Liver (tissue), 9 donors: Measurements from ENCODE around the gene USHBP1. TPM values are rescaled to one million over a fixed set of nuclear protein-coding genes. Genes with fewer than 3 reads are reported as not detected.
"Not testable (repeated sequence)": the region's sequence is repeated elsewhere in the genome, so short reads cannot be mapped to it uniquely, and the experiment has no call there.

ENCODE experiments used
- DNase-seq: peaks from one replicate; pipeline ENCODE4 v3.0.0-alpha.2; 2017; ENCODE audit warnings: low spot score
- H3K27ac ChIP-seq, 2 donors: one replicate each; pipeline ENCODE4 v1.7.0; 2013; ENCODE audit warnings: inconsistent platforms in 2 of 2, low read length in 2 of 2, control low read depth in 1 of 2, low read depth in 1 of 2, mild to moderate bottlenecking in 1 of 2
- H3K27me3 ChIP-seq, 4 donors: one replicate each; pipeline versions ENCODE4 v1.6.1 to v1.7.0; 2013; ENCODE audit warnings: low read length in 3 of 4, inconsistent platforms in 1 of 4, mild to moderate bottlenecking in 1 of 4, moderate library complexity in 1 of 4; ENCODE audit not compliant: control insufficient read depth in 4 of 4, insufficient read depth in 4 of 4
- H3K36me3 ChIP-seq, 4 donors: one replicate each; pipeline versions ENCODE4 v1.6.1 to v1.7.0; 2013; ENCODE audit warnings: low read length in 3 of 4, mild to moderate bottlenecking in 3 of 4, low read depth in 1 of 4, moderate library complexity in 1 of 4; ENCODE audit not compliant: control insufficient read depth in 4 of 4, insufficient read depth in 3 of 4
- H3K4me1 ChIP-seq, 4 donors: one replicate each; pipeline versions ENCODE4 v1.6.1 to v1.7.0; 2013; ENCODE audit warnings: low read length in 3 of 4, mild to moderate bottlenecking in 3 of 4, moderate library complexity in 1 of 4; ENCODE audit not compliant: control insufficient read depth in 4 of 4, insufficient read depth in 4 of 4
- H3K4me3 ChIP-seq, 3 donors: one replicate each; pipeline versions ENCODE4 v1.6.1 to v1.7.0; 2013; ENCODE audit warnings: low read length in 3 of 3, control low read depth in 1 of 3, low read depth in 1 of 3, mild to moderate bottlenecking in 1 of 3
- H3K9ac ChIP-seq, 2 donors: one replicate each; pipeline ENCODE4 v1.7.0; 2013; ENCODE audit warnings: low read length in 2 of 2, mild to moderate bottlenecking in 2 of 2, moderate library complexity in 2 of 2, control low read depth in 1 of 2, low read depth in 1 of 2
- H3K9me3 ChIP-seq, 4 donors: one replicate each; pipeline versions ENCODE4 v1.6.1 to v1.7.0; 2013; ENCODE audit warnings: low read length in 3 of 4; ENCODE audit not compliant: control insufficient read depth in 4 of 4
- FOXA2 ChIP-seq: IDR thresholded peaks from 2 replicates; pipeline ENCODE4 v1.6.1; 2016; ENCODE audit warnings: antibody characterized with exemption
- HNF4A ChIP-seq, 2 donors: conservative IDR thresholded peaks; 2 replicates each; pipeline ENCODE4 v1.6.1; 2016; ENCODE audit warnings: antibody characterized with exemption in 2 of 2, mild to moderate bottlenecking in 2 of 2
- RAD21 ChIP-seq, 2 donors: IDR thresholded peaks; 2 replicates each; pipeline ENCODE4 v1.6.1; 2016; ENCODE audit warnings: antibody characterized with exemption in 2 of 2, mild to moderate bottlenecking in 2 of 2
- YY1 ChIP-seq: IDR thresholded peaks from 2 replicates; pipeline ENCODE4 v1.6.1; 2016; ENCODE audit warnings: antibody characterized with exemption, mild to moderate bottlenecking
- WGBS: extraction: QIAGEN DNeasy Blood & Tissue Kit; methylation state at CpG from one replicate; pipeline ENCODE4 v1.1.7; 2013; 5-methylcytosine and 5-hydroxymethylcytosine counted together
- polyA plus RNA-seq, 2 donors: library from polyadenylated mRNA; stranded (reverse) in 1 of 2; unstranded in 1 of 2; fragments of 200-250 nt in 1 of 2; fragments of >200 nt in 1 of 2; fragmentation: Nextera tagmentation in 1 of 2; extraction: Ambion mirVana in 1 of 2; gene quantifications; one replicate each; pipeline versions ENCODE4 v1.2.1 to v1.2.3, GENCODE V29; 2013 to 2015
- total RNA-seq, 2 donors: library from RNA; depleted of rRNA; stranded (reverse); fragments of >200 nt; gene quantifications; one replicate each; pipeline ENCODE4 v1.2.3, GENCODE V29; 2014
- TF ChIP-seq, protein P1 (sequence below): IDR thresholded peaks from 2 replicates; pipeline ENCODE4 v1.6.1; 2016; ENCODE audit warnings: antibody characterized with exemption, mild to moderate bottlenecking
- donor health status: healthy.
- donor health status: healthy.
- donor health status: healthy.
- donor health status: healthy.
- donor health status: healthy.

USHBP1 gene
- total and polyA plus RNA-seq, 4 donors, result 1.2 to 2.6 (median 1.9) TPM

DNA sequence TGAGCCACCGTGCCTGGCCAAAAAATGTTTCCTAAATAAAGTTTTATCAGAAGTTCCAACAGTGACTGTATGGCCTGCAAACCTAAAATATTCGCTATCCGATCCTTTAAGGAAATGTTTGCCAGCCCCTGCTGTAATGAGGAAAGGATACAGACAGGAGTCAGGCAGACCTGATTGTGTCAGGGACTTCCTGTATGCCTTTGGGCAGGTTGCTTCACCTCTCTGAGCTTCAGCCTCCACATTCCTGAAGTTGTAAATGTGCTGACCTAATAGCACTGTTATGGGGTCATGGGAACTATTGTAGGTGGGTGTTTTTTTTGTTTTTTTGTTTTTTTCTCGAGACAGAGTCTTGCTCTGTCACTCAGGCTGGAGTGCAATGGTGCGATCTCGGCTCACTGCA is 32.4 kb upstream of the USHBP1 start:
- DNase-seq, result no peak
- TF ChIP-seq HNF4A (conservative IDR thresholded peaks at IDR 0.05), result no peak
- TF ChIP-seq, protein P1, sequence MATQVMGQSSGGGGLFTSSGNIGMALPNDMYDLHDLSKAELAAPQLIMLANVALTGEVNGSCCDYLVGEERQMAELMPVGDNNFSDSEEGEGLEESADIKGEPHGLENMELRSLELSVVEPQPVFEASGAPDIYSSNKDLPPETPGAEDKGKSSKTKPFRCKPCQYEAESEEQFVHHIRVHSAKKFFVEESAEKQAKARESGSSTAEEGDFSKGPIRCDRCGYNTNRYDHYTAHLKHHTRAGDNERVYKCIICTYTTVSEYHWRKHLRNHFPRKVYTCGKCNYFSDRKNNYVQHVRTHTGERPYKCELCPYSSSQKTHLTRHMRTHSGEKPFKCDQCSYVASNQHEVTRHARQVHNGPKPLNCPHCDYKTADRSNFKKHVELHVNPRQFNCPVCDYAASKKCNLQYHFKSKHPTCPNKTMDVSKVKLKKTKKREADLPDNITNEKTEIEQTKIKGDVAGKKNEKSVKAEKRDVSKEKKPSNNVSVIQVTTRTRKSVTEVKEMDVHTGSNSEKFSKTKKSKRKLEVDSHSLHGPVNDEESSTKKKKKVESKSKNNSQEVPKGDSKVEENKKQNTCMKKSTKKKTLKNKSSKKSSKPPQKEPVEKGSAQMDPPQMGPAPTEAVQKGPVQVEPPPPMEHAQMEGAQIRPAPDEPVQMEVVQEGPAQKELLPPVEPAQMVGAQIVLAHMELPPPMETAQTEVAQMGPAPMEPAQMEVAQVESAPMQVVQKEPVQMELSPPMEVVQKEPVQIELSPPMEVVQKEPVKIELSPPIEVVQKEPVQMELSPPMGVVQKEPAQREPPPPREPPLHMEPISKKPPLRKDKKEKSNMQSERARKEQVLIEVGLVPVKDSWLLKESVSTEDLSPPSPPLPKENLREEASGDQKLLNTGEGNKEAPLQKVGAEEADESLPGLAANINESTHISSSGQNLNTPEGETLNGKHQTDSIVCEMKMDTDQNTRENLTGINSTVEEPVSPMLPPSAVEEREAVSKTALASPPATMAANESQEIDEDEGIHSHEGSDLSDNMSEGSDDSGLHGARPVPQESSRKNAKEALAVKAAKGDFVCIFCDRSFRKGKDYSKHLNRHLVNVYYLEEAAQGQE, result no peak
- no peak overlapping the region for H3K27ac ChIP-seq
- H3K4me1 ChIP-seq, result peaks cover 0 to 2% (median under 1%) of the 10 kb centered on the region in 4 donors
- peaks cover 0 to 9% (median 2%) of the 10 kb centered on the region in 4 donors for H3K36me3 ChIP-seq
- WGBS, result 95% methylated on average over 6 of the region's 6 CpGs
- H3K27me3 ChIP-seq, result no peaks in the 10 kb centered on the region
- peaks cover 0 to 4% (median 3%) of the 10 kb centered on the region in 4 donors for H3K9me3 ChIP-seq
- no peak overlapping the region for H3K4me3 ChIP-seq
- H3K9ac ChIP-seq, result no peak overlapping the region

- H3K4me1 ChIP-seq, result peaks cover 0 to 2% (median 0%) of the 10 kb centered on the region in 4 donors
- H3K9ac ChIP-seq, result no peak overlapping the region
- no peak overlapping the region for H3K4me3 ChIP-seq
- TF ChIP-seq FOXA2 (no peak), RAD21 (IDR thresholded peaks at IDR 0.05) (peak in 1 of 2 donors; percentile 13)
- H3K27me3 ChIP-seq, result no peaks in the 10 kb centered on the region
- WGBS, result 82% methylated on average over 4 of the region's 4 CpGs
- no peak overlapping the region for H3K27ac ChIP-seq
- H3K36me3 ChIP-seq, result peaks cover 0 to 9% (median 2%) of the 10 kb centered on the region in 4 donors
- DNase-seq, result no peak
- peaks cover 0 to 4% (median 3%) of the 10 kb centered on the region in 4 donors for H3K9me3 ChIP-seq
Observed at GRCh38 chr19:17296273-17296672, 31.7 kb upstream of the USHBP1 start.

GRCh38 chr19:17295551-17295950 is 31.0 kb upstream of the USHBP1 start:
- not testable (repeated sequence) for H3K36me3 ChIP-seq, H3K9ac ChIP-seq, H3K27me3 ChIP-seq, DNase-seq, H3K9me3 ChIP-seq, H3K4me3 ChIP-seq, H3K4me1 ChIP-seq, H3K27ac ChIP-seq
- 96% methylated on average over 6 of the region's 6 CpGs for WGBS

DNA sequence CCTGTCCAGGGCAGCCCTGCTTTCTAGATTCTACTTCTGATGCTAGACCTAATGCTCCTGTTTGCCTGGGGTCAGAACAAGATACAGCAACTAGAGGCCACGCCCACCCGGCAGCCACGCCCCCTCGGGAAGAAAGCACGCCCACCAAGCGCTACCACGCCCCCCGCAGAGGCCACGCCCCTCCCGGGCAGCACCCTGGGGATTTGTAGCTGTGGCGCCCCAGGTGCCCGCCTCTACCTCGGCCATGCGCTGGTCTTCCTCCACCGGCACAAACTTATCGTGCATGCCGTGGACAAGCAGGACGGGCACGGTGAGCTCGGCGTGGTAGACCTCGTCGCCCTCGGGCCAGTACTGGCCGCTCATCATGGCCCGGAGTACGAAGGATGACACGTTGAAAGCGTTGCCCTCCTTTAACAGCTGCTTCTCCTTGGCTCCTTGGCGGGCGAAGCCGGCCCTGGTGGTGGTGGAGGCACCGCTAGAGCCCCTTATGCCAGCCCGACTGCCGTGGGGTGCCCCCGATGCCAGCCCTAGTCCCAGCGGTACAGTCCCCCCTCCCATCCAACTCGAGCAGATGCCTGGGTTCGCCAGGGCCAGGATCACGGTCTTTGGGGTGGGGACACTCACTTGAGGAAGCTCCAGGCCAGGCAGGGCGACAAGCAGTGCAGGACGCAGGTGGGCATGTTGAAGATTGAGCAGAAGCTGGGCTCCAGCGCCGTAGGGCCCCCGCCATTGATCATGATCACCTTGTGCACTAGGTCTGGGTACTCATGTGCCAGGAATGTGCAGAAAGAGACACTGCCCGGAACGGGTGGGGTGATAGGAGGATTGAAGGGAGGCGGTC is 29.7 kb upstream of the USHBP1 start:
- H3K4me1 ChIP-seq, result no peaks in the 10 kb centered on the region
- peaks cover 0 to 9% (median 2%) of the 10 kb centered on the region in 4 donors for H3K36me3 ChIP-seq
- 82% methylated on average over 48 of the region's 48 CpGs for WGBS
- no peak overlapping the region for H3K4me3 ChIP-seq
- DNase-seq, result peak; percentile 83
- no peak overlapping the region for H3K9ac ChIP-seq
- peaks cover 0 to 4% (median 3%) of the 10 kb centered on the region in 4 donors for H3K9me3 ChIP-seq
- H3K27ac ChIP-seq, result no peak overlapping the region
- no peak for TF ChIP-seq YY1
- TF ChIP-seq HNF4A (conservative IDR thresholded peaks at IDR 0.05), result no peak
- no peaks in the 10 kb centered on the region for H3K27me3 ChIP-seq
